AG20443 (cell line): ENCODE data around the gene OXCT2.
"Not testable (repeated sequence)": the region's sequence is repeated elsewhere in the genome, so short reads cannot be mapped to it uniquely, and the experiment has no call there.

ENCODE experiments used
- DNase-seq: peaks from one replicate; pipeline ENCODE4 v3.0.0; 2012; ENCODE audit warnings: low spot score, mixed read lengths

Gene OXCT2

DNA sequence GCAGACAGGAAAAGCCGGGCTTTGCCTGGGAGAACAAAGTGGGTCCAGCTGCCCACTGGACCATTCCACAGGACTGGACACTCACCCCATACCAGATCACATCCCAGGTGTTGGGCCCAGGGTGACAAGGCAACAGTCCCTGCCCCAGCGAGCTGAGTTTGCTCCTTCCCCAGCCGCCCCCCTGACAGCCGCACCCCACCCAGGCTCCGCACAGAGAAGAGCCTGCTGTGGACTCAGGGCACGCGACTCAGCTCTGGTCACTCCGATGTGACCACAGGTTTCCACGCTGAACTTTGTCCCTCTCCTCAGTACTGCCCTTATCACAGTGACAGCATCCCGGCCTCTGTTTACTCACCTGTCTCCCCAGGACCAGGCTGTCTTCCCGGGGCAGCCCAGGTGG is 16.3 kb upstream of the OXCT2 start:
- DNase-seq: no peak

- not testable (repeated sequence) for DNase-seq
Measured at GRCh38 chr1:39787108-39787375, 15.9 kb upstream of the OXCT2 start.

DNA sequence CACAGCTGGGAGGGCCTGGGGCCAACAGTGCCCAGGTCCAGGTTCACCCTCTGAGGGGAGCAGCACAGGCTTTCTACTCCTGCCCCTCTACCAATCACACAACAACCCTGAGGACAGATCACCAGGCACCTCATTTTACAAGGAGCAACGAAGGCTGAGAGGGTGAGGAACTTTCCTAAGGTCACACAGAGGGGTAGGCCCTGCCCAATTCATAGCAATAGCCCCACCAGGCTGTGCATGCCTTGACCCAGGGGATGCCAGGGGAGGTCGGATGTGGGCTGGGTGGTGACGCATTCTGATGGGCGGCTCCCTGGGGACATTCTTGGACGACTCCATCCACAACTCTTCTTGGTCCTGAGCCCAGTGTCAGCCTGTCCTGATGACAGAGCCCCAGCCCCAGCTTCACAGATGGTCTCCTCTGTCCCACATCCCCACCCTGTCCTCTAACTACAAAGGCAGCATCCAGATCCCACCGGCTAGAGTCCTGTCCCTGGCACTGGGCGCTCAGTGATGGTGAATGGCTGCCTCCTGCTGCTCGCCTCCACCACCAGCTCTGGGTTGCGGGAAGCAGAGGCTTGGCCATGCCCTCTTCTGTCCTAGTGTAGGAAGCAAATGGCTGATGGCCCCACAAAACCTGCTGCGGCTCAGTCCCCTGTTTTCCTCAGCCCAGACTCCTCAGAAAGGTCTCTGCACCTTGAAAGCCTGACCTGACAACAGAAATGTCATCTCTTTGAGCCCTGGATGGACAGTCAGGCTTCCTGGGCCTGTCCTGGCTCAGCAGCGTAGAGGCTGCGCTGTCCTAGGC is 15.4 kb upstream of the OXCT2 start:
- not testable (repeated sequence) for DNase-seq

- DNase-seq: not testable (repeated sequence)
Measured at GRCh38 chr1:39782685-39783084, 11.5 kb upstream of the OXCT2 start.

- no peak for DNase-seq
Measured at GRCh38 chr1:39782103-39782502, 11.0 kb upstream of the OXCT2 start.

GRCh38 chr1:39781349-39781715 is 10.2 kb upstream of the OXCT2 start:
- DNase-seq: no peak

GRCh38 chr1:39779821-39780220 is 8.7 kb upstream of the OXCT2 start:
- DNase-seq: no peak

- DNase-seq: no peak
Measured at GRCh38 chr1:39779137-39779536, 8.0 kb upstream of the OXCT2 start.

- DNase-seq: not testable (repeated sequence)
Measured at GRCh38 chr1:39778463-39779099, 7.4 kb upstream of the OXCT2 start.

- not testable (repeated sequence) for DNase-seq
Measured at GRCh38 chr1:39777896-39778295, 6.7 kb upstream of the OXCT2 start.

GRCh38 chr1:39777306-39777705 is 6.2 kb upstream of the OXCT2 start:
- DNase-seq: no peak

DNA sequence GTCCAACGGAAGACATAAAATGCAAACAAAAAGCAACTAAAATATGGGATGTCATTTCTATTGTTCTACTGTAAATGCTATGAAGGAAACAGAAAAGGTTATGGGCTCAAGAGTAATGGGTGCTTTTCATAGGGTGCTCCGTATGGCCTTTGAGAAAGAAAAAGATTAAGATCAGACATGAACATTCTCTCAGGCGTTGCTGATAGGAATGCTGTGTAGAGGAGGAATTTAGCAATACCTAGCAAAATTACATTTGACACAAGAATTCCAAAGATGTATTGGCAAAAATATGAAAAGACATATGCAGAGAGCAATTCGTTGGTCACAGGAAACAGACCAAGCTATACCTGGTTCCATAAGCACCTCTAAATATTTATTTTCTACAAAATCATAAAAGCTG is 5.7 kb upstream of the OXCT2 start:
- no peak for DNase-seq

- no peak for DNase-seq
Measured at GRCh38 chr1:39776400-39776713, 5.2 kb upstream of the OXCT2 start.

DNA sequence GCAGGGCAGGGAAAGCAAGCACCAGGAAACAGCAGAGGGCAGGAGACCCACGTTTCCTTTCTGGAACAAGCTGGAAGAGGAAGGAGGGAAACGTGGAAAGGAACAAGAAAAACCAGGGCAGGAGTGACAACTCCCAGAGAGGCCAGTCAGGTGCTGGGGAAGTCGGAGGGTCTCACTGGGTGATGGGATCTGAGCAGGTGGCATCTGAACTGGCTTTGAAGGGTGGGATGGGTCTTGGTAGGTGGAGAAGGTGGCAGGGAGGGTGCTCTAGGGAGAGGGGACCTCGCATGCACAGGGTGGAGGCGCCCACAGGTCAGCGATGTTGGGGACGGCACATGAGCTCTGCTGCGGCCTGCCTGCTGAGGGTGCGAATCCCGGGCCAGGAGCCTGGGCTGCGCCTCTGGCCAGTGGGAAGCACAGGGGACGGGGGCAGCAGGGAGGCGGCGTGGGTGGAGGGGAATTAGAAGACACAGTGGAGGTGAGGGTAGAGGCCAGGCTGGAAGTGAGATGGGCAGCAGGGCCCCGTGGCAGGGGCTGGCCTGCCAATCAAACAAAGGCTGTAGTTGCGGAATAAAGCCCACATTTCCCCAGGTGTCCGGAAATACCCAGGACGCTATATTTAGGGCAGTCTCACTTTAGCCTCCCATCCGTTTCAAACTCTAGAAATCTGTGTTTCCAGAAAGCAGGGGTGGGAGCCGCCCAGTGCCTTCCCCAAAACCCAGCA is 4.7 kb upstream of the OXCT2 start:
- DNase-seq: not testable (repeated sequence)

DNA sequence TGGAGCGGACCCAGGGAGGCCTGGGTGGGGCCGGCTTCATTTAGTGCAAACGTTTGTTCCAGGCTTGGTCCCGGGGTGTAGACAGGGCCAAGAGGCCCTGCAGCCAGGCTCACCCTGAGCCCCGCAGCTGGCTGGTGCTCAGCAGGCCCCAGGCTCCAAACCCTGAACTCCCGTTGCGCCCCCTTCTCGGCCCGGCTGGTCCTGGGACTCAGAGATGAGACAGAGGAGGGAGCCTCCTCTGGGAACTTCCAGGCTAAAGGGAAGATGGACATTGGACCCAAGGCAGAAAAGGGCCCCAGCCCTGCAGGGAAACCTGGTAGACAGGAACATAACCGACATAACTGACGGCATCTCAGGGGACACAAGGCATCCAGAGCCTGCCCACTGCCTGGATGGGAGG is 4.0 kb upstream of the OXCT2 start:
- not testable (repeated sequence) for DNase-seq

- not testable (repeated sequence) for DNase-seq
Measured at GRCh38 chr1:39773369-39773979, 2.3 kb upstream of the OXCT2 start.

DNA sequence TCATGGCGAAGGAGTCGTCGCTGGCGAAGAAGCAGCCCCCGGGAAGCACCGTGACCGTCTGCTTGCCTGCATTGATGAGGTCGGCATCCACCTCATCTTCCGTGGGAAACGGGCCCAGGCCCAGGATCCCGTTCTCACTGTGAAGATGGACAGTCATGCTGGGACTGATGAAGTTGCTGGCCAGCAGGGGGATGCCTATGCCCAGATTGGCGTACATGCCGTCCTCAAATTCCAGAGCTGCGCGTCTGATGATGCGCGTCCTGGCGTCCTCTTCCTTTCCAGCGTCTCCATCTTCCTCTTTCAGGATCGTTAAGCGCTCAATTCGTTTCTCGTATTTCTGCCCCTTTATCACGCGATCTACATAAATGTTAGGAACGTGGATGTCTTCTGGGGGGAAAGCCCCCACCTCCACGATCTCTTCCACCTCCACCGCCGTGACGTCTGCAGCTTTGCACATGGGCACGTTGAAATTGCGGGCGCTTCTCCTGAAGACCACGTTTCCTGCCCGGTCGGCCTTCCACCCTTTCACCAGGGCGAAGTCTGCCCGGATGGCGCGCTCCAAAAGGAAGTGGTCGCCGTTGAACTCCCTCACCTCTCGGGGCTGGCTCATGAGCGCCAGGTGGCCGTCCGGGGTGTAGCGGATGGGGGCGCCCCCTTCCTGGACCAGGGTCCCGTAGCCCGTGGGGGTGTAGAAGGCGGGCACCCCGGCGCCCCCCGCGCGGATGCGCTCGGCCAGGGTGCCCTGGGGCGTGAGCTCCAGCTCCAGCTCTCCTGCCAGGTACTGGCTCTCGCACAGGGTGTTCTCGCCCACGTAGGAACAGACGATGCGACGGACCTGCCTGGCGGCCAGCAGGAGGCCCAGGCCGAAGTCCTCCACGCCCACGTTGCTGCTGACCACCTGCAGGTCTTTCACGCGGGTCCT is 787 bp downstream of the OXCT2 start:
- DNase-seq: not testable (repeated sequence)

GRCh38 chr1:39769502-39769901 is 1.6 kb downstream of the OXCT2 start:
- DNase-seq: not testable (repeated sequence)

GRCh38 chr1:39766466-39766865 is 4.7 kb downstream of the OXCT2 start:
- DNase-seq: not testable (repeated sequence)

DNA sequence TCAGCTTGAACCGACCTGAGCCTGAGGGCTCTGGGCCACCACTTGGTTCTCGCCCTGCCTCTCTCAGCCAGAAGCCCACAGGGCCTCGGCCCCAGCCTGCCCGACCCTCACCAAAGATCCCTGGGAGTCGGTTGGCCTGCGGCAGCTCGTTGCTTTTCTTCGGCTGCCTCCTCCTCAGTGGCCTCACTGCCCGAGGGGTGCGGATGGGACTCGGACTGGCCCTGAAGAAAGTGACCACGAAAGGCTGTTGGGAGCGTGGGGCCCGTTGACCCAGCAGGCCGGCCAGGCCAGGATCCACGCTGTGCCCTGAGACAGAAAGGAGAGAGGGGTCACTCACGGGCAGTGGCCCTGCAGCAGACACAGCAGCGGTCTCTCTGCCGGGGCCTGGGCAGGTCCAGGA is 6.6 kb downstream of the OXCT2 start:
- not testable (repeated sequence) for DNase-seq

- not testable (repeated sequence) for DNase-seq
Measured at GRCh38 chr1:39763619-39764374, 7.4 kb downstream of the OXCT2 start.
